Parathyroid adenoma (tissue), 2 donors: ENCODE measurements around the gene DGUOK.

Experiments used
- H2AFZ ChIP-seq: fragments of 300-600 bp; sonication (generic); one replicate; pipeline ENCODE4 v1.7.0; 2017; ENCODE audit warnings: antibody characterized with exemption, mild to moderate bottlenecking
- H3K27ac ChIP-seq: fragments of 300-600 bp; sonication (generic); one replicate; pipeline ENCODE4 v1.7.0; 2017
- H3K27me3 ChIP-seq: fragments of 300-600 bp; sonication (generic); one replicate; pipeline ENCODE4 v1.7.0; 2017; ENCODE audit warnings: low read length; ENCODE audit not compliant: control insufficient read depth, insufficient read depth
- H3K36me3 ChIP-seq: fragments of 300-600 bp; sonication (generic); one replicate; pipeline ENCODE4 v1.7.0; 2017; ENCODE audit warnings: low read length; ENCODE audit not compliant: control insufficient read depth, insufficient read depth
- H3K4me1 ChIP-seq: fragments of 300-600 bp; sonication (generic); one replicate; pipeline ENCODE4 v1.7.0; 2017; ENCODE audit warnings: control low read depth
- H3K4me2 ChIP-seq: fragments of 300-600 bp; sonication (generic); one replicate; pipeline ENCODE4 v1.7.0; 2017; ENCODE audit warnings: low read length
- H3K4me3 ChIP-seq: fragments of 300-600 bp; sonication (generic); one replicate; pipeline ENCODE4 v1.7.0; 2017; ENCODE audit warnings: low read depth, low read length
- H3K79me2 ChIP-seq: fragments of 300-600 bp; sonication (generic); one replicate; pipeline ENCODE4 v1.7.0; 2017; ENCODE audit warnings: control low read depth
- H3K9ac ChIP-seq: fragments of 300-600 bp; sonication (generic); one replicate; pipeline ENCODE4 v1.7.0; 2017; ENCODE audit warnings: mild to moderate bottlenecking
- H3K9me3 ChIP-seq: fragments of 300-600 bp; sonication (generic); one replicate; pipeline ENCODE4 v1.7.0; 2017; ENCODE audit warnings: low read length; ENCODE audit not compliant: control insufficient read depth
- TF ChIP-seq, protein P1 (sequence below): fragments of 300-600 bp; sonication (generic); IDR thresholded peaks from one replicate; pipeline ENCODE4 v1.7.0; 2017; ENCODE audit warnings: antibody characterized with exemption, mild to moderate bottlenecking
- donor health status: primary hyperparathyroidism.

DGUOK gene

DNA sequence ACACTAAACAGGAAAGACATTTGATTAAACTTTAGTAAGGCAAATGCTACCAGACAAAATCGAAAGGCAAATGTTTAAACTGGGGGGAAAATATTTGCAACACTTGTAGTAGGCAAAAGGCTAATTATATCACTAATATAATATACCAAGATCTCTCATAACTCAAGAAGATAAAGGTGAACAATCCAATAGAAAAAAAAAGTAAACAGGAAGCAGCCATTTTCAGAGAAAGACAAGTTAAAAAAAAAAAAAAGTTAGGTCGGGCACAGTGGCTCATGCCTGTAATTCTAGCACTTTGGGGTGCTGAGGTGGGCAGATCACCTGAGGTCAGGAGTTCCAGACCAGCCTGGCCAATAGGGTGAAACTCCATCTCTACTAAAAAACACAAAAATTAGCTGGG, 38.3 kb upstream of the DGUOK start:
- H2AFZ ChIP-seq = no peak overlapping the region
- H3K4me2 ChIP-seq = no peak overlapping the region
- TF ChIP-seq, protein P1, sequence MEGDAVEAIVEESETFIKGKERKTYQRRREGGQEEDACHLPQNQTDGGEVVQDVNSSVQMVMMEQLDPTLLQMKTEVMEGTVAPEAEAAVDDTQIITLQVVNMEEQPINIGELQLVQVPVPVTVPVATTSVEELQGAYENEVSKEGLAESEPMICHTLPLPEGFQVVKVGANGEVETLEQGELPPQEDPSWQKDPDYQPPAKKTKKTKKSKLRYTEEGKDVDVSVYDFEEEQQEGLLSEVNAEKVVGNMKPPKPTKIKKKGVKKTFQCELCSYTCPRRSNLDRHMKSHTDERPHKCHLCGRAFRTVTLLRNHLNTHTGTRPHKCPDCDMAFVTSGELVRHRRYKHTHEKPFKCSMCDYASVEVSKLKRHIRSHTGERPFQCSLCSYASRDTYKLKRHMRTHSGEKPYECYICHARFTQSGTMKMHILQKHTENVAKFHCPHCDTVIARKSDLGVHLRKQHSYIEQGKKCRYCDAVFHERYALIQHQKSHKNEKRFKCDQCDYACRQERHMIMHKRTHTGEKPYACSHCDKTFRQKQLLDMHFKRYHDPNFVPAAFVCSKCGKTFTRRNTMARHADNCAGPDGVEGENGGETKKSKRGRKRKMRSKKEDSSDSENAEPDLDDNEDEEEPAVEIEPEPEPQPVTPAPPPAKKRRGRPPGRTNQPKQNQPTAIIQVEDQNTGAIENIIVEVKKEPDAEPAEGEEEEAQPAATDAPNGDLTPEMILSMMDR = no peak
- H3K4me1 ChIP-seq = no peaks in the 10 kb centered on the region
- no peaks in the 10 kb centered on the region for H3K27me3 ChIP-seq
- no peak overlapping the region for H3K9ac ChIP-seq
- H3K36me3 ChIP-seq = no peaks in the 10 kb centered on the region
- H3K9me3 ChIP-seq = no peaks in the 10 kb centered on the region
- H3K4me3 ChIP-seq = no peak overlapping the region
- no peaks in the 10 kb centered on the region for H3K79me2 ChIP-seq
- H3K27ac ChIP-seq = no peak overlapping the region

DNA sequence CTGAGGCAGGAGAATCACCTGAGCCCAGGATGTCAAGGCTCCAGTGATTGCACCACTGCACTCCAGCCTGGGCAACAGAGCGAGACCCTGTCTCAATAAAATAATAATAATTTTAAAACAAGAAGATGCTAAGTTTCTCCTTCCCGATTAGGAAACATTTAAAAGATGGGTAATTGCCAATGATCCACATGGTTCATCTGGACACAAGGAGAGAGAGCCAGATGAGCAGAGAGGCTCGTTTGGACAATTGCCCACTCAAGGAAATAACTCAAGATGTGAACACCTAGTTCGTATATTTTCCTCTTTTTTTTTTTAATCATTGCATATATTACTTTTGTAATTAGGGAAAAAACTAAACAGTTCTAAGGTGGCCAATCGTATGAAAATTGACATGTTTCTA, 37.5 kb upstream of the DGUOK start:
- no peaks in the 10 kb centered on the region for H3K9me3 ChIP-seq
- H3K27ac ChIP-seq = no peak overlapping the region
- H3K4me2 ChIP-seq = no peak overlapping the region
- H3K79me2 ChIP-seq = no peaks in the 10 kb centered on the region
- H3K36me3 ChIP-seq = no peaks in the 10 kb centered on the region
- TF ChIP-seq, protein P1 = no peak
- no peaks in the 10 kb centered on the region for H3K4me1 ChIP-seq
- H3K27me3 ChIP-seq = no peaks in the 10 kb centered on the region
- H3K4me3 ChIP-seq = no peak overlapping the region
- H2AFZ ChIP-seq = no peak overlapping the region
- no peak overlapping the region for H3K9ac ChIP-seq

DNA sequence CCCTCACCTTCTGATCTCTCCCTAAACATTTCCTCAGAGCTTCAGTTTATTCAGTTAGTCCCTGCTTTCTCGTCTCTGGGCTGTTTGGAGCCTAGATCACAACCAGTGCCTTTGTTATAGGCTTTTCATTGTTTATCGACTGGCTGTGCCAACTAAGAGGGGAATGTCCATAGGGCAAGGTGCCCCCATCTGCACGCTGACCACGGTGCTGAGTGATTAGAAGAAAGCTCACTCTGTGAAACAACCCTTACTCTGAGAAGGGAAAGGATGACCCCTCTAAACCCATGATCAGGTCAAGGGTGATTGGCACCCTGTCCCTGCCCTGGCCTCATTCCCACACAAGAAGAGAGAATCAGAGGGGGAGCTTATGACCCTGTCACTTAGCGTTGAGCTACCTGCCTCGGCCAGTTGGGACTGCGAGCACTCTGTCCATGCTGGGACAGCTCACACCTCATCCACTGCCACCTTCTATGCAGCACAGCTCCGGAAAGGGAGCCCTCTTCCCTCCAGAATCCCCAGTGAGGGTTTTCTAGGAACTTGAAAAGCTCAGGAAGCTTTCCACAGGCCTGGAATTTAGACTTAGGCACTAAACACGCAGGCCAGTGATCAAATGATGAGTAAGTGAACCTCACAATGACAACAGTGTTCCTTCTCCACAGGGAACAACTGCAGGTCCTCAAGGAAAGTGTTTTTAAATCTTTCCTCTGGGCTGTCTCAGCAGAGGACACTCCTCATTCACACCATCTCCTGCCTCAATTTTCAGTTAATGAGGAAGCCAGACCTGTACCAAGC, 36.2 kb upstream of the DGUOK start:
- no peaks in the 10 kb centered on the region for H3K79me2 ChIP-seq
- H3K27ac ChIP-seq = no peak overlapping the region
- no peaks in the 10 kb centered on the region for H3K4me1 ChIP-seq
- no peak overlapping the region for H3K9ac ChIP-seq
- H3K9me3 ChIP-seq = no peaks in the 10 kb centered on the region
- H3K27me3 ChIP-seq = no peaks in the 10 kb centered on the region
- no peak overlapping the region for H2AFZ ChIP-seq
- no peak overlapping the region for H3K4me3 ChIP-seq
- H3K36me3 ChIP-seq = no peaks in the 10 kb centered on the region
- TF ChIP-seq, protein P1 = no peak
- no peak overlapping the region for H3K4me2 ChIP-seq

DNA sequence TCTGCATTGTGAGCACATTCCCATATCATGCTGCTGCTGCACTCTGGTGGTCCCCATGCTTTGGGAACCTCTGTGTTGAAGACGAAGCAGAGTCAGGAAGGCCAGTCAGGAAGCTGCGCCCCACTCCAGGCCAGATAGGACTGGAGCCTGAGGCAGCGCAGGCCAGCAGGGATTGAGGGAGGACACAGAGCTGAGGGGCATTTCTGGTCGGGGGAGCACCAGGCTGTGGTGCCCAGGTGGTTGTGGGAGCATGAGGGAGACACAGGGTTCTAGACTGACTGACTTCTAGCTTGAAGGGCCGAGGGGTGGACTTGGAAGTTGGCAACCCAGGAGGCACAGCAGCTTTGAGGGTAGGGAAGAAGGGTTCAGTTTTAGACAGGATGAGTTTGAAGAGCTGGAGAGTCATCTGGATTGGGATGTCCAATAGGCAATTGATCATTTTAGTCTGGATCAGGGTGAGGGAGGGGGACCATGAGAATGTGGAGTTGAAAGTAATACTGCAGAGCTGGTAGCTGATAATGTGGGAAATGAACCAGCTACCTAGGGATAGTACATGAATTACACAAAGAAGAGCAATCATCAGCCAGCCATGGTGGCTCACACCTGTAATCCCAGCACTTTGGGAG, 35.3 kb upstream of the DGUOK start:
- Histone ChIP-seq H2AFZ (no peak overlapping the region), H3K9ac (no peak overlapping the region), H3K4me3 (no peak overlapping the region), H3K27me3 (no peaks in the 10 kb centered on the region), H3K36me3 (no peaks in the 10 kb centered on the region), H3K9me3 (no peaks in the 10 kb centered on the region), H3K4me1 (no peaks in the 10 kb centered on the region), H3K27ac (no peak overlapping the region), H3K79me2 (no peaks in the 10 kb centered on the region), H3K4me2 (no peak overlapping the region)
- TF ChIP-seq, protein P1 = no peak
